ENCODE results near the gene BMERB1.

DNA sequence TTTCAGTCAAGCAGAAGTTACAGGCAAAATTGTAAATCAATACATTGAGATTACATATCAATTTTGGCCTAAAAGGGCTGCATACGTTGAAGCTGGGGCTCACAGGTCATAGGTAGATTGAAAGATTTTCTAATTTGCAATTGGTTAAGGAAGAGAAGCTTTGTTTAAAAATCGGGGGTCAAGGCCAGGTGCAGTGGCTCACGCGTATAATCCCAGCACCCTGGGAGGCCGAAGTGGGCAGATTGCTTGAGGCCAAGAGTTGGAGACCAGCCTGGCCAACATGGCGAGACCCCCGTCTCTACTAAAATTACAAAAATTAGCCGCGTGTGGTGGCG is 140.2 kb downstream of the BMERB1 start:
- TF ChIP-seq, protein P1, sequence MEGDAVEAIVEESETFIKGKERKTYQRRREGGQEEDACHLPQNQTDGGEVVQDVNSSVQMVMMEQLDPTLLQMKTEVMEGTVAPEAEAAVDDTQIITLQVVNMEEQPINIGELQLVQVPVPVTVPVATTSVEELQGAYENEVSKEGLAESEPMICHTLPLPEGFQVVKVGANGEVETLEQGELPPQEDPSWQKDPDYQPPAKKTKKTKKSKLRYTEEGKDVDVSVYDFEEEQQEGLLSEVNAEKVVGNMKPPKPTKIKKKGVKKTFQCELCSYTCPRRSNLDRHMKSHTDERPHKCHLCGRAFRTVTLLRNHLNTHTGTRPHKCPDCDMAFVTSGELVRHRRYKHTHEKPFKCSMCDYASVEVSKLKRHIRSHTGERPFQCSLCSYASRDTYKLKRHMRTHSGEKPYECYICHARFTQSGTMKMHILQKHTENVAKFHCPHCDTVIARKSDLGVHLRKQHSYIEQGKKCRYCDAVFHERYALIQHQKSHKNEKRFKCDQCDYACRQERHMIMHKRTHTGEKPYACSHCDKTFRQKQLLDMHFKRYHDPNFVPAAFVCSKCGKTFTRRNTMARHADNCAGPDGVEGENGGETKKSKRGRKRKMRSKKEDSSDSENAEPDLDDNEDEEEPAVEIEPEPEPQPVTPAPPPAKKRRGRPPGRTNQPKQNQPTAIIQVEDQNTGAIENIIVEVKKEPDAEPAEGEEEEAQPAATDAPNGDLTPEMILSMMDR (IDR thresholded peaks at IDR 0.05; ENCODE audit: poor library complexity): no peak
- TF ChIP-seq EZH2phosphoT487 (IDR thresholded peaks at IDR 0.05; ENCODE audit: low read depth, severe bottlenecking, unreplicated experiment): no peak
